GM19467 (cell line): Measurements from ENCODE around the gene OBSCN.

Source experiments
- ATAC-seq: cut with Tn5 transposase; IDR thresholded peaks from one replicate; pipeline ENCODE4 v1.9.1; 2021; ENCODE audit warnings: mild to moderate bottlenecking, moderate library complexity; ENCODE audit not compliant: unreplicated experiment

The OBSCN gene

GRCh38 chr1:228350831-228351781, 143.3 kb downstream of the OBSCN start:
- no peak for ATAC-seq

GRCh38 chr1:228351850-228352249, 144.0 kb downstream of the OBSCN start:
- ATAC-seq = no peak

- ATAC-seq = no peak
These were observed 145.0 kb downstream of the OBSCN start for GRCh38 chr1:228352677-228353481.

DNA sequence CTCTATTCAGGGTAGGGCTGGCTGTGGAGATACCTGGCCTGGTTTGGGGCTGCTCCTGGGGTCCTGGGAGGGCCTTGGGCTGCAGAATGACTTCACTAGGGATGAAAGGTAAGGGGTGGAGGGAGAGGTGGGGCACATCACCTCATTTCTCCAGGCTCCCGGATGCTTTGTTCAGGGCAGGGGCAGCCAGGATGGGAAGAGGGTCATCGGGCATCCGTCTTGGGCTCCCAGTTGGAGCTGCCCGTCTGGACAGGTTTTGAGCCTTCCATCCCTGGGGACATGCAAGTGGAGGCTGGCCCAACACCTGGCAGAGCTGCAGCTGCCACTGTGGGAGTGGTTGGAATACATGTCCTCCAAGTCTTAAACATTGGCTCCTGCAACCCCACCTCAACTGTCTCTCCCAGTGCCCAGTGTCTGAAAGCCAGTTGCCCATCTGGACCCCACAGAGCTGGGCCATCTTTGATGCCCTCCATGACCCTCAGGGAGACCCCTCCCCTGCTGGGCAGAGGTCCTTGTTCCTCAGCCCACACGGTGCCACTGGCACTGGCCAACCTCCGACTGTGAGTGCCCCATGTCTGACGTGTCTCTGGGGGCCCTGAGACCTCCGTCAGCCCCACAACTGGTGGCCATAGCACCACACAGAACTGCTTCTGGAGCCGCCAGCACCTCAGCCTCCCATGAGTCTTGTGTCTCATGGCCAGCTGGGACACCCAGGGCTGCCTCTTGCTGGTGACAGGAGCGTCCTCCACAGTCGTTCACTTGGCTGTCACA, 145.9 kb downstream of the OBSCN start:
- no peak for ATAC-seq

GRCh38 chr1:228354390-228355320, 146.8 kb downstream of the OBSCN start:
- ATAC-seq = no peak

DNA sequence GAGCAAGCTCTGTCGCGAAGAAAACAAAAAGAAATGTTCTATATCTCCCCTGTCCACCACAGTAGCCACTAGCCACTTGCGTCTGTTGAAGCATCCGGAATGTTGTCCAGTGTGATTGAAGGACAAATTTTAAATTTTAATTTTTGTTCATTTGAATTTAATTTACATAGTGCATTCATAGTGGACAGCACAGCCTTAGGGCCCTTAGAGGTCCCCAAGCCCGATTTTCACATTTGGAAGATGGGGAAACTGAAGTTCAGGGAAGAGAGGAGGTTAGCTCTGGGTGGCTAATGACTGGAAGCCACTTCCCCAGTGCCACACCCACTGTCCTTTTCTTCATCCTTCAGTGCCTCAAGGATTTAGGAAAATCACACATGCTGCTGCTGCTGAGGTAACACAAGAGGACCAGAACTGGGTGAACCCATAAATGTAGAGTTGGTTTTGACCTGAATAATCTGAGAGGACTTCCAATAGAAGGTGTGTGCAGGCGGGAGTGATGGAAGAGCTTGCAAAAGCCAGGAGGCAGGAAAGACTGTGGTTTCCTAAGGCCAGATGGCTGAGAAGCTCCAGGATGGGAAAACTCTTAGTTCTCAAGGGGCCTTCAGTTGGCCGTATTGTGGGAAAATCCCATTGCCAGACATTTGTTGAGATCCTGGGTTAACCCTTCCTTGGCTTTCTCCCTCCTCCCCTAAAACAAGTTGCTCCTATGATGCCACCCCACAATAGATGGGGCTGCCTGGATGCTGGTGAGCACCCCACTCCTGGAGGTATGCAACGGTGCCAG, 149.2 kb downstream of the OBSCN start:
- ATAC-seq = no peak

DNA sequence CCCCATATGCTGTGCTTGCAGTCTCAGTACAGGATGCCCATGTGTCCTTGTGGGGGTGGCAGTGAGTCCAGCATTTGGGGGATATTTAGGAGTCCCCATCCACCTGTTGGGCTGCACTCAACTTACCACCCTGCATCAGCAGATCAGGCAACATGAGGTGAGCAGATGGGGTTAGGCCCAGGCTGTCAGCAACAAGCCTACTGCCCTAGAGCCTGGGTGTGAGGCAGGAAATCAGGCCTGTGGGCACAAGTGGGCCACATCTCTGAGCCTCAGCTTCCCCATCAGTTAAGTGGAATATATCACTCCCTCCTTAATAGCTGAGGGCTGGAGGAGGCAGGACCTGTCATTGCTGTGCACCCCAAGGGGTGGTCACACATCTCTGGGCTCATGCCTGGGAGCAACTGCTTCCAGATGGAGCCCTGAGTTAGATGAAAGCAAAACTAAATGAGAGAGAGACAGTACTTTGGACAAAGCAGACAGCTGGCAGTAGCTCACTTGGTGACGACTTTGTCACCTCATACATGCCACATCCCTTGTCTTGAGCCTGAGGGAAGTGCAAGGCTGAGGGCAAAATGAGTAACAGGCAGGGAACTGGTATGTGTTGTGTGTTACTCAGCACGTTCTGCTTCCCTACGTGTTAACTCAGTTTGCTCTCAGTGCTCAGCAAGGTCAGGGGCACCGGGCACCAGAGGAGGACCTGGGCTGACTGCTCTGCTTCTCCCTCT, 150.4 kb downstream of the OBSCN start:
- no peak for ATAC-seq

DNA sequence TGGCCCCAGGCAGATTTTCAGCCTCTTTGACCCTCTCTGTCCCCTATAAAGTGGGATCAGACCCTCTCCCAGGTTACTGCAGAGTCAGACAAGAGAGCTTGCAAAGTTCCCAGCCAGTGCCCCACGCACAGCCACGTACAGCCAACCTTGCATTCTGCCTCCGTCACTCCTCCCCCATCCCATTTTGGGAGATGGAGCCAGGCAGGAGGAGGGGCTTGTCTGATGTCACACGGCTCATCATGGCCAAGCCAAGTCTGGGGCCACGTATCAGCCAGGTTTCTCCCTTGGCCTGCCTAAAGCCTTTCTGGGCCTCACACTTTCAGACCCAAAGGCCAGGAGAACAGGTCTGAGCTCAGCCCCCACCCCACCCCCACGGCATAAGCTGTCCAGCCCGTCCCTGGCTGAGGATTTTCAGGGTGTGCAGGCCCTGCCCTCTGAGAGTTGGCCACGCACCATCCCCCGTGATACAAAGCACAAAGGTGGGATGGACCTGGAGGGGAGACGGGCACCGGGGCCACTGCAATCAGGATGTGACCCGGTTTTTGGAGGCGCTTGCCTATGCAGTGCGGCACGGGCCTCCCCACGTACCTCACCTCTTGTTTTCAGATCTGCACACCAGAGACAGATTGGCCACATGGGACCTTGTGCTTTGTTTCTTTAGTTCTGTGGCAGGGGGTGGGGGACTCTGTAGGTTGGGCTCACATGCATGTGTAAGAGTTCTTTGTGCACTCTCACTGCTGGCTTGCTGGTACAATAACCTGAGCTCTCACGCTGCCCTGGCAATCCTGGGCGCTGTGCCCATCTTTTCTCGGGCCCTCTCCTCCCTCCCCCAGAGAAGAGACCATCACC, 151.1 kb downstream of the OBSCN start:
- no peak for ATAC-seq

DNA sequence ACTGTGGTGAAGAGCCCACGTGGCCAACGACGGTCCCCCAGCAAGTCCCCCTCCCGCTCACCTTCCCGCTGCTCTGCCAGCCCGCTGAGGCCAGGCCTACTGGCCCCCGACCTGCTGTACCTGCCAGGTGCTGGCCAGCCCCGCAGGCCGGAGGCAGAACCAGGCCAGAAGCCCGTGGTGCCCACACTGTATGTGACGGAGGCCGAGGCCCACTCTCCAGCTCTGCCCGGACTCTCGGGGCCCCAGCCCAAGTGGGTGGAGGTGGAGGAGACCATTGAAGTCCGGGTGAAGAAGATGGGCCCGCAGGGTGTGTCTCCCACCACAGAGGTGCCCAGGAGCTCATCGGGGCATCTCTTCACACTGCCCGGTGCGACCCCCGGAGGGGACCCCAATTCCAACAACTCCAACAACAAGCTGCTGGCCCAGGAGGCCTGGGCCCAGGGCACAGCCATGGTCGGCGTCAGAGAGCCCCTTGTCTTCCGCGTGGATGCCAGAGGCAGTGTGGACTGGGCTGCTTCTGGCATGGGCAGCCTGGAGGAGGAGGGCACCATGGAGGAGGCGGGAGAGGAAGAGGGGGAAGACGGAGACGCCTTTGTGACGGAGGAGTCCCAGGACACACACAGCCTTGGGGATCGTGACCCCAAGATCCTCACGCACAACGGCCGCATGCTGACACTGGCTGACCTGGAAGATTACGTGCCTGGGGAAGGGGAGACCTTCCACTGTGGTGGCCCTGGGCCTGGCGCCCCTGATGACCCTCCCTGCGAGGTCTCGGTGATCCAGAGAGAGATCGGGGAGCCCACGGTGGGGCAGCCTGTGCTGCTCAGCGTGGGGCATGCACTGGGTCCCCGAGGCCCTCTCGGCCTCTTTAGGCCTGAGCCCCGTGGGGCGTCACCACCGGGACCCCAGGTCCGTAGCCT, 152.0 kb downstream of the OBSCN start:
- ATAC-seq = no peak

- ATAC-seq = no peak
These were observed 152.9 kb downstream of the OBSCN start for GRCh38 chr1:228360533-228361313.

DNA sequence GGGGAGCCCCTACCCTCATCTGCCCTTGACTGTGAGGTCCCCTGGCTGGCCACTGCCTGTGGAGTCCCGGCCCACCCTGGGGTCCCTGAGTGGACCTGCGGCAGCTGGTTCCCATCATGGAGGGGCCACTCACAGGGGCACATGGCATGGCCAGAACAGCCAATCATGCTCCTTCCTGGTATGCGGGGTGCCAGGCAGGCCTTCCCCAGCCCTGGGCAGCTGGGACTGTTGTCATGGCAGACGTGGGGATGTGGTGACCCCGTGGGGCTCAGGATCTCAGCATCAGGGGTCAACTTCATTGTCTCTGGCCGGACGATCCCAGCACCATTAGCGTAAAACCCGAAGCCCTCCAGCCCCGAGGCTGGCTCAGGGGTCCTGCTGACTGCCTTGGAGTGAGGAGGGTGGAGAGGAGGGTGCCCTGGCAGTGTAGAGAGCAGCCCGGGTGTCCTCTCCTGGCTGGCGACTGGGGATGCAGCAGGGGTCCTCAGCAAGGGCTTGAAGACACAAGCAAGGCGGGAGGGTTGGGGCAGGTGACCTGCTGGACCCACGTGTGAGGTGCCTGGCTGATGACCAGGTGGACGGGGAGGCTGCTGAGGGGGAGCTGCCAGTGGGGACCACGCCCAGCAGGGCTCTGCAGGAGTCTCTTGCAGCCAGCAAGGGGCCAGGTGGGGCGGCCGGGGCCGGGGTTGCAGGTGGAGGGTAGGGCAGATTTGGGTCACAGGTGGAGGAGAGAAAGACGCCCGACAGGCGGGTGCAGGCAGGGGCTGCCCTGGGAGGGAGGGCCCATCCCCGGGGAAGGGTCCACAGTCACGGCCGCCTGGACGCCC, 153.7 kb downstream of the OBSCN start:
- no peak for ATAC-seq

DNA sequence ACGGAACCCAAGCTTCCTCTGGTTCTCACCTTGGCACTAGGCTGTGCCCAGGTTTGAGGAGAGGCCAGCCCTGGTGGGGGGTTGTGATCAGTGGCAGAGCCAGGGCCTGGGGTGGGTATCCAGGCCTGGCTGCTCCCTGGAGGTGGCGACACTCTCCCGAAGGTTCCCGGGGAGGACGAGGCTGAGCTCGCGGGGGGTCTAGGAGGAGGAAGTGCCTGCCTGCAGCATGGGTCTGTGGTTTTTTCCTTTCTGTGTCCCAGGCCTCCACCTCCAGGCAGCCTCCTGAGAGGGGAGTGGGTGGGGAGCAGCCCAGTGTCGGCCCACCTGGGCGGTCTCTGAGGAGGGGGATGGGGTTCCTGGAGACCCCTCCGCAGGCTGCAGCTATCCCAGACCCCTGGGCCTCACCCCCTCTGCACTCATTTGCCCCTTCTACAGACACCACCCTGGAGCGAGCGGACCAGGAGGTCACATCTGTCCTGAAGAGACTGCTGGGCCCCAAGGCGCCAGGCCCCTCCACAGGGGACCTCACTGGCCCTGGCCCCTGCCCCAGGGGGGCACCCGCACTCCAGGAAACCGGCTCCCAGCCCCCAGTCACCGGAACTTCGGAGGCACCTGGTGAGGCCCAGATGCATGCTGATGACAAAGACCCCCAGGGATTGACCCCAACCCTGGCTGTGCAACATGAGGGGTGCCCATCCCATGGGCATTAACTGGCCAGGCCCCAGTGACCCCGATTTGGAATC, 154.5 kb downstream of the OBSCN start:
- ATAC-seq = no peak

- ATAC-seq = no peak
These were observed 155.1 kb downstream of the OBSCN start for GRCh38 chr1:228362884-228363450.

GRCh38 chr1:228363686-228364067, 155.8 kb downstream of the OBSCN start:
- ATAC-seq = no peak
